ENCODE results near the gene NDUFA5.

Gene NDUFA5

DNA sequence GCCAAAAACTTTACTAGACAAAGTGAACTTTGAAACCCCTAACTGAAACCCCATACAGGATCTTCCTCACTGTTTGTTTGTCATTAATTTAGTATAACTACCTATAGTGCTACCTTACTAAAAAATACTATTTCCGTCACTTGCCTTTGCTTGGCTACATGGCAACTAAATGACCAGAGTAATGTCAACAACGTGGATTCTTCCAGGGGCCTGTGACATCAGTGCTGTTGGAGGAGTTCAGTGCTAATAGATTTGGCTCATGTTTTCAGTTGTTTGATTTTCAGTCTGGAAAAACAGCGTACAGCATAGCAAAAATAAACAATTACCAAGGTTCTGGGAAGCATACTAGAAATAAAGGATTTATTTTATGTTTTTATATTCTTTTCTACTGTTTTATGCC, 41.0 kb upstream of the NDUFA5 start:
- no peak for DNase-seq (ENCODE audit: low read depth)
- no peak overlapping the region for H3K4me3 ChIP-seq (ENCODE audit: low read depth, low read length)
- TF ChIP-seq, protein P1, sequence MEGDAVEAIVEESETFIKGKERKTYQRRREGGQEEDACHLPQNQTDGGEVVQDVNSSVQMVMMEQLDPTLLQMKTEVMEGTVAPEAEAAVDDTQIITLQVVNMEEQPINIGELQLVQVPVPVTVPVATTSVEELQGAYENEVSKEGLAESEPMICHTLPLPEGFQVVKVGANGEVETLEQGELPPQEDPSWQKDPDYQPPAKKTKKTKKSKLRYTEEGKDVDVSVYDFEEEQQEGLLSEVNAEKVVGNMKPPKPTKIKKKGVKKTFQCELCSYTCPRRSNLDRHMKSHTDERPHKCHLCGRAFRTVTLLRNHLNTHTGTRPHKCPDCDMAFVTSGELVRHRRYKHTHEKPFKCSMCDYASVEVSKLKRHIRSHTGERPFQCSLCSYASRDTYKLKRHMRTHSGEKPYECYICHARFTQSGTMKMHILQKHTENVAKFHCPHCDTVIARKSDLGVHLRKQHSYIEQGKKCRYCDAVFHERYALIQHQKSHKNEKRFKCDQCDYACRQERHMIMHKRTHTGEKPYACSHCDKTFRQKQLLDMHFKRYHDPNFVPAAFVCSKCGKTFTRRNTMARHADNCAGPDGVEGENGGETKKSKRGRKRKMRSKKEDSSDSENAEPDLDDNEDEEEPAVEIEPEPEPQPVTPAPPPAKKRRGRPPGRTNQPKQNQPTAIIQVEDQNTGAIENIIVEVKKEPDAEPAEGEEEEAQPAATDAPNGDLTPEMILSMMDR (IDR thresholded peaks at IDR 0.05; ENCODE audit: insufficient read depth, low read depth, low read length, missing control alignments): no peak

DNA sequence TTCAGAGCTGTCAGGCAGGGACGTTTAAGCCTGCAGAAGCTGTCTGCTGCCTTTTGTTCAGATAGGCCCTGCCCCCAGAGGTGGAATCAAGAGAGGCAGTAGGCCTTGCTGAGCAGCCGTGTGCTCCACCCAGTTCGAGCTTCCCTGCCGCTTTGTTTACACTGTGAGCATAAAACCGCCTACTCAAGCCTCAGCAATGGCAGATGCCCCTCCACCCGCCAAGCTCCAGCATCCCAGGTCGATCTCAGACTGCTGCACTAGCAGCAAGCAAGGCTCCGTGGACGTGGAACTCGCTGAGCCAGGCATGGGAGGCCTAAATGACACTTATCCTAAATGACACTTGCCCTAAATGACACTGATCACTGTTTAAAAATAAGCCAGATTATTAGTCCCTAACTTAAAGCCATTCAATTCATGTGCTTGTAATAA, 37.2 kb upstream of the NDUFA5 start:
- TF ChIP-seq, protein P1 (IDR thresholded peaks at IDR 0.05; ENCODE audit: insufficient read depth, low read depth, low read length, missing control alignments): no peak
- no peak overlapping the region for H3K4me3 ChIP-seq (ENCODE audit: low read depth, low read length)
- DNase-seq (ENCODE audit: low read depth): no peak

DNA sequence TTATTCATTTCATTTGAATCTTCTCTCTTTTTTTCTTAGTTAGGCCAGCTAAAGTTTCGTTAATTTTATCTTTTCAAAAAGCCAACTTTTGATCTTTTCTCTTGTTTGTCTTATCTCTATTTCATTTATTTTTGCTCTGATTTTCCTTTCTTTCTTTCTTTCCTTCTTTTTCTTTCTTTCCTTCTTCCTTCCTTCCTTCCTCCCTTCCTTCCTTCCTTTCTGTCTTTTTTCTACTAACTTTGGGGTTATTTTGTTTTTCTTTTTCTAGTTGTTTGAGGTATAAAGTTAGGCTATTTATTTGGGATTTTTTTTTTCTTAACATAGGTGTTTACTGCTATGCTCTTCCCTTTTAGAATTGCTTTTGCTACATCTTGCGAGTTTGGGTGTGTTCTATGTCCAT, 30.8 kb upstream of the NDUFA5 start:
- TF ChIP-seq, protein P1 (IDR thresholded peaks at IDR 0.05; ENCODE audit: insufficient read depth, low read depth, low read length, missing control alignments): no peak
- no peak for DNase-seq (ENCODE audit: low read depth)

DNA sequence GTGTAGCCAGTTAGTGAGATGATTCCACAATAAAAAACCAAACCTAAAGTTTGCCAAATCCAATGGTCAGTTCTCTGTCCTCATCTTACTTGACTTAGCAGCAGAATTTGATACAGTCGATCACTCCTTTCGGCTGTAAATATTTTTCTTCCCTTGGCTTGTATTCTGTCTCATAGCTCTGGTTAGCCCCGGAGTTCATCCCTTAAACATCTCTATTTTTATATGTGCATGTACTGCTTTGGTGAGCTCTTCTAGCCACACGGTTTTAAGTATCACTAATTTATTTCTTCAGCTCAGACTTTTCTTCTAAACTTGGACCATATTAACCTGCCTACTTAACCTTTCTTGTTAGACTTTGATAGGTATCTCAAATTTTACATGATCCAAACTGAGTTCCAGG, 26.2 kb upstream of the NDUFA5 start:
- TF ChIP-seq, protein P1 (IDR thresholded peaks at IDR 0.05; ENCODE audit: insufficient read depth, low read depth, low read length, missing control alignments): no peak
- no peak for DNase-seq (ENCODE audit: low read depth)
- no peak overlapping the region for H3K4me3 ChIP-seq (ENCODE audit: low read depth, low read length)

More for the DNA sequence above, 30.8 kb upstream of the NDUFA5 start:
- H3K4me3 ChIP-seq (ENCODE audit: low read depth, low read length): no peak overlapping the region

DNA sequence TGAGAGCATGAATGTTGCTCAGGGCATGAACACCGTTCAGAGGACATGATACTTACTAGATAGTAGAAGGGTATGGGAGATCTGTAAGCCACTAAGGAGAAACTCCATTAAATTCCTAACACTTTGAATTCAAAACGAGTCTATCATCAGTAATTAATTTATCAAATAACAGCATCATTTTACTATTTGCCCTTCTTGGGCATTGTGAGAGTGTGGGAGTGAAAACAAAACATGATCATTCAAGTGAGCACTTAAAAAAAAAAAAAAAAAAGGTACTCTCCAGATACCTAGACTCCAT, 23.5 kb upstream of the NDUFA5 start:
- DNase-seq (ENCODE audit: low read depth): no peak
- no peak overlapping the region for H3K4me3 ChIP-seq (ENCODE audit: low read depth, low read length)
- TF ChIP-seq, protein P1 (IDR thresholded peaks at IDR 0.05; ENCODE audit: insufficient read depth, low read depth, low read length, missing control alignments): no peak

DNA sequence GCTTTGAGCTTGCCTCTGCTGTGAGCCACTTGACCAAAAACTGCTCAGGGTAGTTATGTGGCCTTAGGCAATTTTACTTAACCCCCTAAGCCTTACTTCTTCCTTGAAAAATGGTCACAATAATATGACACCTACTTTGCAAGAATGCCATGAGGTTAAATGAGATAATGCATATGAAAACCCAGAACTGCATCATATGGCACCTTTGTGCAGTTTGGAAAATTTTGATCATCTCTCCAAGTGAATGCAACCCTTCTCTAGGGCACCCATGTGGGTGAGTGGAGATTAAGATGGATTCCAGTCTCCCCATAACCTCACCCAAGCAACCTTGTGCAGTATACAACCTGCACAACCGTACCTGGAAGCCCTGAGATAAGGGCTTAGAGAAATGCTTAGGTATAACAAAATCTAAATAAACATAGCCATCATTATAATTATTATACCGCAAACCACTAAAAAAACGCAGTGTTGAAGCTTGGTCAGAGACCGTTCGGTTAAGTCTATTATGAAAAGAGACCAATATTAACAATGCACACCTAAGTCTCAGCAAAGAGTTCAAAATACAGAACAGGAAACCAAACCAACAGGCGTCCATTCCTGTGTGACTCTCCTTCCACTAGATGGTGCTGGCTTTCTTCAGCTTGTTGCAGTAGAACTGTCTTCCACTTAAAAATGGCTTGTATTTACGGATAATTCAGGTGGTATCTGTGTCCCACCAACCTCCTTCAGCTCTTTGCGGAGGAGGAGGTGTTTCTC, 23.0 kb upstream of the NDUFA5 start:
- TF ChIP-seq, protein P1 (IDR thresholded peaks at IDR 0.05; ENCODE audit: insufficient read depth, low read depth, low read length, missing control alignments): peak; percentile 45
- DNase-seq (ENCODE audit: low read depth): peak; percentile 29
- H3K4me3 ChIP-seq (ENCODE audit: low read depth, low read length): no peak overlapping the region

DNA sequence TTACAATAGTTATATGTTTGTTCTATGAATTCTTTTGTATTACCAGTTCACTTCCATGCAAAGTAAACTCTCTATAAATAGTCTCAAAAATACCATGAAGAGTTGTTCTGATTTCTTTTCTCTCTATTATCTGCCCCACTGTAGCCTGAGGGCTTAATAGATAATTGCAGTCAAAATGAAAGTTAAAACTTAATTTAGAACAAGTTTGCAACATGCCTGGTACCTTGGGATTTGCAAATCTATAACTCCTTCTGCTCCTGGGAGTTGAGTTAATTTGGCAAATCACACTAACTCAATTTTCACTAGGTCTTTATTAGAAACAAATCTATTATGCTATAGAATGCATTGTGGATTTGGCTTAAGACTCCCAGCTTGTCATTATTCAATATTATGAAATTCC, 21.8 kb upstream of the NDUFA5 start:
- DNase-seq (ENCODE audit: low read depth): no peak
- TF ChIP-seq, protein P1 (IDR thresholded peaks at IDR 0.05; ENCODE audit: insufficient read depth, low read depth, low read length, missing control alignments): no peak
- no peak overlapping the region for H3K4me3 ChIP-seq (ENCODE audit: low read depth, low read length)
